Adrenal gland (tissue), 5 donors: ENCODE measurements around the gene F7.

ENCODE experiments used
- CTCF ChIP-seq, 6 experiments: fragments of 450-650 bp in 4 of 6; fragments of 200-600 bp in 2 of 6; sonication (generic) in 1 of 6; IDR thresholded peaks; 1 replicate in 5 of 6; 2 replicates in 1 of 6; pipeline versions ENCODE4 v1.5.1 to v1.8.0; 2016 to 2021; ENCODE audit warnings: antibody characterized with exemption in 6 of 6, mild to moderate bottlenecking in 2 of 6, moderate library complexity in 1 of 6
- POLR2A ChIP-seq, 2 donors: fragments of 450-650 bp; IDR thresholded peaks; one replicate each; pipeline ENCODE4 v1.6.1; 2017; ENCODE audit warnings: antibody characterized with exemption in 2 of 2, mild to moderate bottlenecking in 2 of 2, moderate library complexity in 1 of 2
- donor health status: DM: no; HTN: no; CAD: no.

GRCh38 chr13:113152691-113152983 is 47.0 kb downstream of the F7 start:
- TF ChIP-seq CTCF (IDR thresholded peaks at IDR 0.05) (no peak), POLR2A (IDR thresholded peaks at IDR 0.05) (no peak)
